GM12865 (cell line): ENCODE data around the gene CLEC17A.
A peak's percentile ranks its signal among the peaks of the same experiment; 100 is the strongest.

Experiments
- DNase-seq: peaks from one replicate; pipeline ENCODE4 v3.0.0; 2010; ENCODE audit warnings: low read depth
- H3K4me3 ChIP-seq: 2 replicates; pipeline ENCODE4 v1.5.1; 2011; ENCODE audit warnings: mild to moderate bottlenecking, low read depth, low read length, control low read depth
- TF ChIP-seq, protein P1 (sequence below): IDR thresholded peaks from 2 replicates; pipeline ENCODE4 v1.5.1; 2011; ENCODE audit warnings: low read length, control low read depth, low read depth, inconsistent platforms; ENCODE audit not compliant: insufficient read depth; ENCODE audit errors: missing control alignments

CLEC17A gene

DNA sequence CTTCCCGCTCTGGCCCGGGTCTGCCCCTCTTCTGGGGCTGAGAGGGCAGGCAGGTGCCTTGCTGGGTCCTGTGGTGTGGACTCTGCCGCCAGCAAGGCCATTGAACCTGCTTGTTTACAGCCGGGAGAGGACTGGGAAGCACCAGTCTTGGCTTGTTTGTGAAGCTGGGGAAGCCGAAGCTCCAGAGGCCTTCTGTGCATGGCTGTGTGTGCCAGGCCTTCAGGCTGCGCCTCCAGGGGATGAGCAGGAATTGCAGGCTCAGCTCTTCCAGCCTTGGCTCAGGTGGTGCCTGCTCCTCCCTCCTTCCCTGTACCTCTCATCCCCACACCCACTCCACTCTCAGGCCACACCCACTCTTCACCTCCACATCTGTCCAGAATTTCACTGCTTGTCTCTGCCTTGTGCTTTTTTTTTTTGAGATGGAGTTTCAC lies 28.5 kb upstream of the CLEC17A start:
- no peak for DNase-seq
- H3K4me3 ChIP-seq, result no peak overlapping the region
- TF ChIP-seq, protein P1, sequence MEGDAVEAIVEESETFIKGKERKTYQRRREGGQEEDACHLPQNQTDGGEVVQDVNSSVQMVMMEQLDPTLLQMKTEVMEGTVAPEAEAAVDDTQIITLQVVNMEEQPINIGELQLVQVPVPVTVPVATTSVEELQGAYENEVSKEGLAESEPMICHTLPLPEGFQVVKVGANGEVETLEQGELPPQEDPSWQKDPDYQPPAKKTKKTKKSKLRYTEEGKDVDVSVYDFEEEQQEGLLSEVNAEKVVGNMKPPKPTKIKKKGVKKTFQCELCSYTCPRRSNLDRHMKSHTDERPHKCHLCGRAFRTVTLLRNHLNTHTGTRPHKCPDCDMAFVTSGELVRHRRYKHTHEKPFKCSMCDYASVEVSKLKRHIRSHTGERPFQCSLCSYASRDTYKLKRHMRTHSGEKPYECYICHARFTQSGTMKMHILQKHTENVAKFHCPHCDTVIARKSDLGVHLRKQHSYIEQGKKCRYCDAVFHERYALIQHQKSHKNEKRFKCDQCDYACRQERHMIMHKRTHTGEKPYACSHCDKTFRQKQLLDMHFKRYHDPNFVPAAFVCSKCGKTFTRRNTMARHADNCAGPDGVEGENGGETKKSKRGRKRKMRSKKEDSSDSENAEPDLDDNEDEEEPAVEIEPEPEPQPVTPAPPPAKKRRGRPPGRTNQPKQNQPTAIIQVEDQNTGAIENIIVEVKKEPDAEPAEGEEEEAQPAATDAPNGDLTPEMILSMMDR, result no peak

DNA sequence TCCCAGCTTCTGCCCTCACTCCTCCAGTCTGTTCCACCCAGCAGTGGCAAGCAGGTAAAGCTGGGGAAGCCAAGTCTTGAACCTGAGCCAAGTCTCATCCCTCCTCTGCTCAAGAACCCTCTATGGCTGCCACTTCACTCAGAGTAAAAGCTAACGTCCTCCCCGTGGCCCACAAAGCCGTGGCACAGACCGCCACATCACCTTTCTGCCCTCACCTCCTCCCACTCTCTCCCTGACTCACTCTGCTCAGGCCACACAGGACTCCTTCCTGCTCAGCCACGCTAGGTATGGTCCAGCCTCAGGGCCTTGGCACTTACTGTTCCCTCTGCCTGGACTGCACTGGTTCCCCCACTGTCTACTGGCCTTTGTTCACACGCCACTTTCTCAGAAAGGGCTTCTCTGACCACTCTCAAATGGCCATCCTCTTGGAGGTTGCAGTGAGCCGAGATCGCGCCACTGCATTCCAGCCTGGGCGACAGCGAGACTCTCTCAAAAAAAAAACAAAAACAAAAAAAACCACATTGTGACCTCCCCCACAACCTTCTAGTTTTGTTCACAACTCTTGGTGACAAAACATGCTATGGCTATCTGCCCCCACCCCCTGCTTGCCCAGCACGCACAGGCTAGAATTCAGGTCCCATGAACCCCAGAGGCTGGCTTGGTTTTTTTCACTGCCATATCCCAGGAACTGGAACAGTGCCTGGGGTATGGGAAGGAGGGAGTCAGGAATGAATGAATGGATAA lies 26.8 kb upstream of the CLEC17A start:
- TF ChIP-seq, protein P1, result no peak
- H3K4me3 ChIP-seq, result no peak overlapping the region
- DNase-seq, result no peak

DNA sequence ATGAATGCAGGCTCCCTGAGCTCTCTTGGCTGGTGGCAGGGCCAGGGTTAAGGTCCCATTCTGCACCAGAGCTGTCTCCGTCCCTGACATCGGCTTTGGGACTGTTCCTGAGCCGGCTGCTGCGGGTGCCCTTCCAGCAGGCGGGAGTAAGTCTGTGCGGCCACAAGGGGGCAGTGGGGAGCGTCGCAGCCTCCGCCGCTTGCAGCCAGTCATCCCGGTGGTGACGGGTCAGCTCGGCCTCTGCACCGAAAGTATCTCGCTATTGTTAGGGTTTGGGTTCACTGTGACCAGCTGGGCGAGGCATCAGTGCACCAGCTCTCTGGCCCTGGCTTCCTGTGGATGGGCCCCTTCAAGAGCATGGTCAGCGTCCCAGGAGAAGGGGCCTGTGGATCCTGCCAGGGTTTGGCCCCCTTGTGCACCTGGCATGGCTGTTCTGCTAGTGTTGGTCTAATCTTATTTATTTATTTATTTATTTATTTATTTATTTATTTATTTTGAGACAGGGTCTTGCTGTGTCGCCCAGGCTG lies 26.2 kb upstream of the CLEC17A start:
- TF ChIP-seq, protein P1, result peak; percentile 98
- DNase-seq, result peak; percentile 91
- H3K4me3 ChIP-seq, result no peak overlapping the region

DNA sequence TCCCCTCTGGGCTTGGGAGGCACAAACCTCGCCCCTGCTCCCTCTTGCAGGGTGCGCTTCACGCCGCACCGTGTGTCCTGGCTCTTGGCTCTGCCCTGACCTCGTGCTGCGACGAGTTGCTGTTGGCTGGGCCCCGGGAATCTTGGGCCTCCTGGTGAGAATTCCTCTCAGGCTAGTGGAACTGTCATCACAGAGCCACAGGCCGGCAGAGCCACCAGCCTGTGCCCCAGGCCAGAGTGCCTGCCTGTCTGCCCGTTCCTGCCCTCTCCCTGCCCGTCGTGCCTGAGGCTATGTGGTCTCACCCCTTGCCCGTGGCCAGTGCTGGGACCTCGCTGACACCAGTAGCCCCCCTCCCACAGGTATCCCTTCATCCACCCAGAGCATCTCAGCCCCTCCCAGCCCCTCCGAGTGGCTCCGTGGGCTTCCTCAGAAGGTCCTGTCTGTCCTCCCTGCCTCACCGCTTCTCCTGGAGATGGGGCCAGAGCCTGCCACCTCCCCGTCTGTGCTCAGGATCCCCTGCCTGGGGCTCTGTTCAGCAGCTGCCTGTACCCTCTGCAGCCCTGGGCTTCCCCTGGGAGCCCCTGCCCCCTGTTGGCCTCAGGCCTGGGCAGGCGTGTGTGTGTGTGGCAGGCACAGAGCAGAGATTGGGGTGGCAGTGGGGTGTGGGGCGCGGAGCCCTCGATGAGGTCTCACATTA lies 24.4 kb upstream of the CLEC17A start:
- DNase-seq, result no peak
- no peak overlapping the region for H3K4me3 ChIP-seq
- TF ChIP-seq, protein P1, result no peak

DNA sequence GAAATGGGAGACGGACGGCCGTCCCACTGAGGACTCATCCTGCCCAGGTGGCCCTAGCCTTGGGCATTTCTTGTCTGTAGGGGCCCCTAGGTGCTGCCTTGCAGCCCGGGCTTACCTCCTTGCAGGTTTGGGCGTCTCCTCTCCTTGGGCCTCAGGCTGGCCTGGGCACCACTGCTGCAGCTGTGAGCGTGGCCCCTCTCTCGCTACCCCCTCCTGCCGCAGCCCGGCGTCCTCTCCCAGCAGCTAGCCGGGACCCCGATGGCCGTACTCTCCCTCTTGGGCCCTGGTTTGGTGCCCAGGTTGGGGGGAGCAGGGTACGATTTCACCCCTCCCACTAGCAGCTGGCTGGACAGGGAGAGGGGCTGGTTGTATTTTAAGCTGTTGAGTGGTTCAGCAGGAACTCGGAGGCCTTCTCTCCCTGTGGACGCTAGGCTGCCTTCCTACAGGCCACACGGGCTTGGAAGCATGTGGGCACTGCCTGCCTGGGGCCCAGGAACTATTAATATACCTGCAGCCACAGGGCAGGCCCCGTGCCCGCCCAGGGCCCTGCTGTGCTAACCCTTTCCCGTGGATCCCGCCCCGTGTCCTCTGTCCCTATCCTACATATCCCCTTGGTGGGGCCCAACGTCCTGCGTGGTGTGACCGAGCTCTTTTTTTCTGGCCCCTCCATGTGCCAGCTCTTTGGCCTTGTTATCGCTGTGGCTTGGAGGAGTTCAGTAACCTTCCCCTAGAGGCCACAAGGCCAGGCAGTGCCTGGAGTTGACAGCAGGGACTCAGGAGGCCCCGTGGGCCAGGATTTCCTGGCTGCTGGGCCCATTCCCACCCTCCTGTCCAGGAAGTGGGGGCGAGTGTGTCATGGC lies 22.7 kb upstream of the CLEC17A start:
- TF ChIP-seq, protein P1, result no peak
- no peak overlapping the region for H3K4me3 ChIP-seq
- no peak for DNase-seq

DNA sequence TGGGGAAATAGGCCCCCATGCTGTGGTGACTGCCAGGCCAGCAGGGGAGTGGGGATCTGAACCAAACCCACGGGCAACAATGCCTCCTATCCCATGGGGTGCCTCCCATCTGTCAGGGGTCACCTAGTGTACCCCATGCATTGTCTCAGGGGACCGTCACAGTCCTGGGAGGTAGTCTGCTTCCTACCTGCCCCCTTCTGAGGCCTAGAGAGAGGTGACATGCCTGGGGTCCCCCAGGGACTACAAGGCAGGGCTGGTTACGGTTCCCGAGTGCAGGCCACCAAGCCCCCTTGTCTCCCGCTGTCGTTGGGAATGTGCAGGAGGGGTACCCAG lies 22.1 kb upstream of the CLEC17A start:
- TF ChIP-seq, protein P1, result no peak
- H3K4me3 ChIP-seq, result no peak overlapping the region
- no peak for DNase-seq
